Dendritic cell treated with granulocyte-macrophage colony-stimulating factor and Interleukin-4, amounts not matched to agents 40 ng/mL and 50 ng/mL, for 4 days (primary cell): ENCODE data around the gene ATF1.
"Not testable (repeated sequence)": the region's sequence is repeated elsewhere in the genome, so short reads cannot be mapped to it uniquely, and the experiment has no call there.

Experiments used
- H3K27ac Mint-ChIP-seq: one replicate; pipeline ENCODE4 v1.8.0; 2022; ENCODE audit warnings: mild to moderate bottlenecking, mixed read lengths
- H3K27me3 Mint-ChIP-seq: one replicate; pipeline ENCODE4 v1.8.0; 2022; ENCODE audit warnings: mild to moderate bottlenecking, mixed read lengths
- H3K36me3 Mint-ChIP-seq: one replicate; pipeline ENCODE4 v1.8.0; 2022; ENCODE audit warnings: low read depth, mixed read lengths
- H3K4me1 Mint-ChIP-seq: one replicate; pipeline ENCODE4 v1.8.0; 2022; ENCODE audit warnings: low read depth, mixed read lengths
- H3K4me3 Mint-ChIP-seq: one replicate; pipeline ENCODE4 v1.8.0; 2022; ENCODE audit warnings: mild to moderate bottlenecking, moderate library complexity, mixed read lengths
- H3K9me3 Mint-ChIP-seq: one replicate; pipeline ENCODE4 v1.8.0; 2022; ENCODE audit warnings: mixed read lengths
- intact Hi-C: fragments of 100-400 bp; cut with micrococcal nuclease; formaldehyde crosslinking; loops from one replicate; pipeline ENCODE4 v1.15.0; 2022

The ATF1 gene

DNA sequence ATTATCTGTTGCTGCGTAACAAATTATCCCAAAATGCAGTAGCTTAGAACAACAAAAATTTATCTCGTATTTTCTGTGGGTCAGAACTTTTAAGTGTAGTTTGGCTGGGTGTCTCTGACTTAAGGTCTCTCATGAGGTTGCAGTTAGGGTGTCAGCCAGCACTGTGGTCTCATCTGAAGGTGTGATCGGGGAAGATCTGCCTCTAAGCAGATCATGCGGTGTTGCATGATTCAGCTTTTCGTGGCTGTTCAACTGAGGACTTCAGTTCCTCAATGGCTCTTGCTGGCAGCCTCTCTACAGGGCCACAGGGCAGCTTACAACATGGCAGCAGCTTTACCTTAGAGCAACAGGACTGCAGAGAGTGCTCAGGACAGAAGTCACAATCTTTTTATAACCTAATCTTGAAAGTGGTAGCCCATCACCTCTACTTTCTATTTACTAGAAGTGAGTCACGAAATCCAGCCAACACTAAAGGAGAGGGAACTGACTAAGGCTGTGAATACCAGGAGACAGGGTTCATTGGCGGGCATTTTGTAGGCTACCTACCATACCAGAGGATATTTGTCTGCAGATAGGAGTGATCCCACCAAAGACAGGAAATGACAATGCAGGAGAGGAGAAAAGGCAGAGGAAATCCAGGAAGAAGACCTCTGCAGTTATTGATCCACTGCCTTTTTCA lies 77.0 kb downstream of the ATF1 start:
- Mint-ChIP-seq H3K4me3 (no peak overlapping the region), H3K27me3 (peaks cover 3% of the 10 kb centered on the region), H3K9me3 (peaks cover 11% of the 10 kb centered on the region), H3K4me1 (no peaks in the 10 kb centered on the region), H3K36me3 (no peaks in the 10 kb centered on the region), H3K27ac (no peak overlapping the region)
- intact Hi-C loops, result no loop called here

- H3K4me3 Mint-ChIP-seq, result no peak overlapping the region
- H3K27me3 Mint-ChIP-seq, result peaks cover 3% of the 10 kb centered on the region
- intact Hi-C loops, result no loop called here
- H3K9me3 Mint-ChIP-seq, result peaks cover 11% of the 10 kb centered on the region
- H3K27ac Mint-ChIP-seq, result no peak overlapping the region
- no peaks in the 10 kb centered on the region for H3K36me3 Mint-ChIP-seq
- no peaks in the 10 kb centered on the region for H3K4me1 Mint-ChIP-seq
Observed at GRCh38 chr12:50841716-50842531, 78.0 kb downstream of the ATF1 start.

- Mint-ChIP-seq H3K27ac (no peak within 1 kb of the TSS), H3K4me1 (no peaks in the 10 kb centered on the region), H3K9me3 (peaks cover 11% of the 10 kb centered on the region), H3K36me3 (no peaks in the 10 kb centered on the region), H3K27me3 (peaks cover 3% of the 10 kb centered on the region), H3K4me3 (peak within 1 kb of the TSS; percentile 28)
- intact Hi-C loops, result no loop called here
Observed at GRCh38 chr12:50842637-50843493, 79.0 kb downstream of the ATF1 start, which contains the start of gene TMPRSS12. TSS of gene TMPRSS12 (plus strand) at chr12:50842926. CDS start at chr12:50842965, 39 bp downstream.

GRCh38 chr12:50845021-50845647 lies 81.2 kb downstream of the ATF1 start:
- no peaks in the 10 kb centered on the region for H3K4me1 Mint-ChIP-seq
- H3K36me3 Mint-ChIP-seq, result no peaks in the 10 kb centered on the region
- no peak overlapping the region for H3K4me3 Mint-ChIP-seq
- H3K9me3 Mint-ChIP-seq, result peaks cover 11% of the 10 kb centered on the region
- H3K27me3 Mint-ChIP-seq, result peaks cover 3% of the 10 kb centered on the region
- H3K27ac Mint-ChIP-seq, result no peak overlapping the region
- intact Hi-C loops, result no loop called here

- peaks cover 3% of the 10 kb centered on the region for H3K27me3 Mint-ChIP-seq
- intact Hi-C loops, result no loop called here
- H3K36me3 Mint-ChIP-seq, result no peaks in the 10 kb centered on the region
- no peak overlapping the region for H3K4me3 Mint-ChIP-seq
- peaks cover 15% of the 10 kb centered on the region for H3K9me3 Mint-ChIP-seq
- H3K27ac Mint-ChIP-seq, result no peak overlapping the region
- H3K4me1 Mint-ChIP-seq, result no peaks in the 10 kb centered on the region
Observed at GRCh38 chr12:50848963-50849362, 85.1 kb downstream of the ATF1 start.

GRCh38 chr12:50855218-50855617 lies 91.3 kb downstream of the ATF1 start:
- H3K4me1 Mint-ChIP-seq, H3K27me3 Mint-ChIP-seq, intact Hi-C loops, H3K4me3 Mint-ChIP-seq, H3K36me3 Mint-ChIP-seq, H3K27ac Mint-ChIP-seq: not testable (repeated sequence)
- H3K9me3 Mint-ChIP-seq, result peaks cover 28% of the 10 kb centered on the region

GRCh38 chr12:50855679-50856078 lies 91.8 kb downstream of the ATF1 start:
- intact Hi-C loops, H3K27me3 Mint-ChIP-seq, H3K4me3 Mint-ChIP-seq, H3K36me3 Mint-ChIP-seq, H3K27ac Mint-ChIP-seq, H3K4me1 Mint-ChIP-seq: not testable (repeated sequence)
- peaks cover 26% of the 10 kb centered on the region for H3K9me3 Mint-ChIP-seq

DNA sequence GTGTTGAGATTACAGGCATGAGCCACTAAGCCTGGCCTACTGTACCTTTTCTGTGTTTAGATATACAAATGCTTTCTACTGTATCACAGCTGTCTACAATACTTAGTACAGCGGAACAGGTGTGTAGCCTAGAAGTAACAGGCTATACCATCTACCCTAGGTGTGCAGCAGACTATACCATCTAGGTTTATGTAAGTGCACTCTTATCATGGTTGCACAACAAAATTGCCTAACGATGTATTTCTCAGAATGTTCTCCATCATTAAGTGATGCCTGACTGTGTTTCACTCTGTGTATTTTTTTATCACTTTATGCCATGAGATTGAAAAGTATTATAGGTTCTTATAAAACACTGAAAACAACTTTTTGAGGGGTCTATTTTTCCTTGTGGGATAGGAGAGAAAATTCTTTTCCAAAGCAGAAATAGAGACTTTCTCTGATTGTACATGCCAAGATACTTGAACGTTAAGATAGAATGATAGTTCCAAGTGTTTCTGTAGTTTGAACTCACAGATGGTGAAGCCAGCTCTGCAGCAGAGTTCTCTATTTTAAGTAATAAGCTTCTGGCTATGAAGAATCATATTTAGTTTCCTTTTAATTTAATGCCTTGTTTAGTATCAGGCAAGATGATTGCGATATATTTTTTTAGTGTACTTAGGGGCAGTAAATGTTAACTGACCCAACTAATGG lies 95.9 kb downstream of the ATF1 start:
- H3K27me3 Mint-ChIP-seq, result no peaks in the 10 kb centered on the region
- no peak overlapping the region for H3K27ac Mint-ChIP-seq
- H3K36me3 Mint-ChIP-seq, result no peaks in the 10 kb centered on the region
- no peak overlapping the region for H3K4me3 Mint-ChIP-seq
- peaks cover 17% of the 10 kb centered on the region for H3K4me1 Mint-ChIP-seq
- H3K9me3 Mint-ChIP-seq, result peaks cover 13% of the 10 kb centered on the region
- intact Hi-C loops, result no loop called here

DNA sequence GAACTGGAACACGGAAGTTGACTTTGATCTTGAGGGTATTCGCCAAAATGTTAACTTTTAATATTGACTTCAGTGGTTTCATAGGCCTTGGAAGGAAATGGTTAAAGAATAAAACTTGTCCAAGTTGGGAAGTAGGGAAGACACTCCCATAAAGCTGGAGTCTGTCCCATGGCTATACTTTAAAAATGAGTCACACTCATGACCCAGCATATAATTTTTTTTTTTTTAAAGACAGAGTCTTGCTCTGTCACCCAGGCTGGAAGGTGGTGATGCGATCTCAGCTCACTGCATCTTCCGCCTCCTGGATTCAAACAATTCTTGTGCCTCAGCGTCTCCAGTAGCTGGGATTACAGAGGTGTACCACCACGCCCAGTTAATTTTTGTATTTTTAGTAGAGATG lies 98.4 kb downstream of the ATF1 start:
- H3K4me3 Mint-ChIP-seq, result no peak overlapping the region
- intact Hi-C loops, result no loop called here
- no peaks in the 10 kb centered on the region for H3K27me3 Mint-ChIP-seq
- no peaks in the 10 kb centered on the region for H3K36me3 Mint-ChIP-seq
- H3K27ac Mint-ChIP-seq, result peak overlapping the region; percentile 53
- peaks cover 24% of the 10 kb centered on the region for H3K9me3 Mint-ChIP-seq
- peaks cover 21% of the 10 kb centered on the region for H3K4me1 Mint-ChIP-seq

- Mint-ChIP-seq H3K27me3 (peaks cover 1% of the 10 kb centered on the region), H3K4me1 (peaks cover 17% of the 10 kb centered on the region), H3K9me3 (peaks cover 38% of the 10 kb centered on the region), H3K4me3 (no peak overlapping the region), H3K27ac (no peak overlapping the region), H3K36me3 (no peaks in the 10 kb centered on the region)
- intact Hi-C loops, result no loop called here
Observed at GRCh38 chr12:50865266-50865665, 101.4 kb downstream of the ATF1 start.

- H3K4me1 Mint-ChIP-seq, H3K27ac Mint-ChIP-seq, H3K27me3 Mint-ChIP-seq, H3K4me3 Mint-ChIP-seq, H3K36me3 Mint-ChIP-seq, intact Hi-C loops: not testable (repeated sequence)
- peaks cover 38% of the 10 kb centered on the region for H3K9me3 Mint-ChIP-seq
Observed at GRCh38 chr12:50868881-50869280, 105.0 kb downstream of the ATF1 start.
